GM23248 (cell line): Measurements from ENCODE around the gene GULP1. TPM values are rescaled to one million over a fixed set of nuclear protein-coding genes. Genes with fewer than 3 reads are reported as not detected.
A peak's percentile ranks its signal among the peaks of the same experiment; 100 is the strongest.

Experiments used
- DNase-seq: peaks from one replicate; pipeline ENCODE4 v3.0.0-alpha.2; 2015
- H2AFZ ChIP-seq: fragments of 200-600 bp; sonication (generic); 2 replicates; pipeline ENCODE4 v1.6.1; 2016; ENCODE audit warnings: antibody characterized with exemption
- H3F3A ChIP-seq: fragments of 200-600 bp; sonication (generic); 2 replicates; pipeline ENCODE4 v1.6.1; 2016; ENCODE audit warnings: mild to moderate bottlenecking, antibody characterized with exemption, mixed run types; ENCODE audit not compliant: insufficient read depth
- H3K27ac ChIP-seq: fragments of 200-600 bp; sonication (generic); 2 replicates; pipeline ENCODE4 v1.5.1; 2016; ENCODE audit warnings: mild to moderate bottlenecking
- H3K27me3 ChIP-seq: fragments of 200-600 bp; sonication (generic); replicated peaks from 2 replicates; pipeline ENCODE4 v1.6.1; 2016; ENCODE audit warnings: mild to moderate bottlenecking; ENCODE audit not compliant: insufficient read depth
- H3K36me3 ChIP-seq: fragments of 200-600 bp; sonication (generic); 2 replicates; pipeline ENCODE4 v1.6.1; 2016; ENCODE audit warnings: low read depth, mild to moderate bottlenecking
- H3K4me1 ChIP-seq: fragments of 200-600 bp; sonication (generic); 2 replicates; pipeline ENCODE4 v1.6.1; 2016; ENCODE audit warnings: mild to moderate bottlenecking; ENCODE audit not compliant: insufficient read depth
- H3K4me2 ChIP-seq: fragments of 200-600 bp; sonication (generic); one replicate; pipeline ENCODE4 v1.6.1; 2016; ENCODE audit warnings: mild to moderate bottlenecking; ENCODE audit not compliant: unreplicated experiment
- H3K4me3 ChIP-seq: fragments of 200-600 bp; sonication (generic); 2 replicates; pipeline ENCODE4 v1.5.1; 2016; ENCODE audit warnings: mild to moderate bottlenecking
- H3K79me2 ChIP-seq: fragments of 200-600 bp; sonication (generic); 2 replicates; pipeline ENCODE4 v1.6.1; 2016; ENCODE audit warnings: mild to moderate bottlenecking; ENCODE audit not compliant: insufficient read depth
- H3K9ac ChIP-seq: fragments of 200-600 bp; sonication (generic); 2 replicates; pipeline ENCODE4 v1.6.1; 2016; ENCODE audit warnings: mild to moderate bottlenecking
- H3K9me2 ChIP-seq: fragments of 200-600 bp; sonication (generic); 2 replicates; pipeline ENCODE4 v1.6.1; 2016; ENCODE audit warnings: mixed run types, mild to moderate bottlenecking, moderate library complexity; ENCODE audit not compliant: insufficient read depth
- H3K9me3 ChIP-seq: fragments of 200-600 bp; sonication (generic); one replicate; pipeline ENCODE4 v1.6.1; 2017; ENCODE audit warnings: low read depth
- H4K20me1 ChIP-seq: fragments of 200-600 bp; sonication (generic); 2 replicates; pipeline ENCODE4 v1.6.0; 2016; ENCODE audit not compliant: insufficient read depth
- EZH2 ChIP-seq: fragments of 200-600 bp; sonication (generic); IDR thresholded peaks from 2 replicates; pipeline ENCODE4 v1.6.1; 2018; ENCODE audit warnings: antibody characterized with exemption, mild to moderate bottlenecking; ENCODE audit not compliant: insufficient read depth, poor library complexity, severe bottlenecking
- EZH2phosphoT487 ChIP-seq: fragments of 200-600 bp; sonication (generic); IDR thresholded peaks from 2 replicates; pipeline ENCODE4 v1.6.1; 2018; ENCODE audit warnings: antibody characterized with exemption, moderate library complexity, mild to moderate bottlenecking, low read depth; ENCODE audit not compliant: insufficient read depth
- whole genome bisulfite sequencing, 2 experiments: methylation state at CpG; one replicate each; pipeline ENCODE4 v1.1.6; 2015 to 2017; ENCODE audit warnings: low lambda C conversion rate in 2 of 2, low coverage in 1 of 2; ENCODE audit errors: missing lambda C conversion rate in 2 of 2; 5-methylcytosine and 5-hydroxymethylcytosine counted together
- in situ Hi-C: fragments of 300-500 bp; cut with MboI; formaldehyde crosslinking; loops from 2 replicates; pipeline ENCODE4 v1.15.0; 2020
- polyA plus RNA-seq: library from polyadenylated mRNA; unstranded; fragments of >200 nt; fragmentation: Nextera tagmentation; extraction: Ambion mirVana; gene quantifications from 2 replicates; pipeline ENCODE4 v1.2.1, GENCODE V29; 2016
- total RNA-seq: library from RNA; depleted of rRNA; stranded (reverse); fragments of >200 nt; shearing (Covaris generic); gene quantifications from 2 replicates; pipeline ENCODE4 v1.2.3, GENCODE V29; 2014

The GULP1 gene
- total and polyA plus RNA-seq, 2 experiments from 2014 or later = 6.1 to 11.9 TPM

GRCh38 chr2:188322569-188323551, 31.2 kb downstream of the GULP1 start:
- peaks cover 9% of the 10 kb centered on the region; the same call in 1 of the 2 replicates for H3F3A ChIP-seq
- H3K4me2 ChIP-seq = peak overlapping the region; percentile 34

GRCh38 chr2:188324067-188324466, 32.4 kb downstream of the GULP1 start:
- H3K4me2 ChIP-seq = no peak overlapping the region
- no peaks in the 10 kb centered on the region for H3K79me2 ChIP-seq
- H3K36me3 ChIP-seq = no peaks in the 10 kb centered on the region
- TF ChIP-seq EZH2phosphoT487 (no peak), EZH2 (no peak)
- peak; percentile 9 for DNase-seq
- H3K9me2 ChIP-seq = no peaks in the 10 kb centered on the region
- H3K27me3 ChIP-seq = no peaks in the 10 kb centered on the region
- no peak overlapping the region for H3K4me3 ChIP-seq
- no peak overlapping the region for H2AFZ ChIP-seq
- no peak overlapping the region for H3K9ac ChIP-seq
- peaks cover 20% of the 10 kb centered on the region for H3K4me1 ChIP-seq
- no peak overlapping the region for H3K27ac ChIP-seq
- no peaks in the 10 kb centered on the region for H4K20me1 ChIP-seq
- in situ Hi-C loops = no loop called here
- H3K9me3 ChIP-seq = no peaks in the 10 kb centered on the region
- peaks cover 9% of the 10 kb centered on the region; the same call in 1 of the 2 replicates for H3F3A ChIP-seq

More at GRCh38 chr2:188322569-188323551, 31.2 kb downstream of the GULP1 start:
- Histone ChIP-seq H3K9me2 (no peaks in the 10 kb centered on the region), H4K20me1 (no peaks in the 10 kb centered on the region), H3K27ac (no peak overlapping the region), H3K79me2 (no peaks in the 10 kb centered on the region), H3K4me3 (no peak overlapping the region), H2AFZ (no peak overlapping the region), H3K27me3 (no peaks in the 10 kb centered on the region), H3K9ac (no peak overlapping the region), H3K4me1 (peaks cover 20% of the 10 kb centered on the region), H3K9me3 (no peaks in the 10 kb centered on the region), H3K36me3 (no peaks in the 10 kb centered on the region)
- 54 to 72% methylated on average over 6 of the region's 6 CpGs for WGBS, 2 experiments
- in situ Hi-C loops = no loop called here
- TF ChIP-seq EZH2 (no peak), EZH2phosphoT487 (no peak)
- peak; percentile 44 for DNase-seq

DNA sequence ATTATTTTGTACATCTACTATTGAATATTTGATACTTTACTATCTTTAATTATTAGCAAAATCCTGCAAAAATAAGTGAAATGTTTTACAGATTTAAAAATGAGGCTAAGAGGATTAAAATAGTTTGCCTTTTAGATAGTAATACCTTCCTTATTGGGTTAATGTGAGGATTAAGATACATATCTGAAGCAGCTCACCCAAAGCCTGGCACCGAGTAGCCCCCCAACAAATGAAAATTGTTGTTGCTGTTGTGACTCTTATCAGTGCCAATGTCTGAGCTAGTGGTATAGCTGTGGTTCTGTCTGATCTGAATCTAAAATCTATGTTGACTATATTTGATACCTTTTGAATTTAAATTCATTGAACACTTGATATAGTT, 34.6 kb downstream of the GULP1 start:
- H3K9me3 ChIP-seq = no peaks in the 10 kb centered on the region
- no peaks in the 10 kb centered on the region for H3K79me2 ChIP-seq
- peaks cover 9% of the 10 kb centered on the region; the same call in 1 of the 2 replicates for H3F3A ChIP-seq
- no peak overlapping the region for H3K9ac ChIP-seq
- 78 to 82% methylated on average over 1 of the region's 1 CpG for WGBS, 2 experiments
- H3K4me1 ChIP-seq = peaks cover 20% of the 10 kb centered on the region
- no peak for DNase-seq
- H3K27me3 ChIP-seq = no peaks in the 10 kb centered on the region
- no peak overlapping the region for H2AFZ ChIP-seq
- no peak overlapping the region for H3K4me2 ChIP-seq
- no peak for TF ChIP-seq EZH2
- TF ChIP-seq EZH2phosphoT487 = no peak
- no peaks in the 10 kb centered on the region for H3K36me3 ChIP-seq
- in situ Hi-C loops = no loop called here
- H3K27ac ChIP-seq = no peak overlapping the region
- H3K4me3 ChIP-seq = no peak overlapping the region
- H3K9me2 ChIP-seq = no peaks in the 10 kb centered on the region
- H4K20me1 ChIP-seq = no peaks in the 10 kb centered on the region

DNA sequence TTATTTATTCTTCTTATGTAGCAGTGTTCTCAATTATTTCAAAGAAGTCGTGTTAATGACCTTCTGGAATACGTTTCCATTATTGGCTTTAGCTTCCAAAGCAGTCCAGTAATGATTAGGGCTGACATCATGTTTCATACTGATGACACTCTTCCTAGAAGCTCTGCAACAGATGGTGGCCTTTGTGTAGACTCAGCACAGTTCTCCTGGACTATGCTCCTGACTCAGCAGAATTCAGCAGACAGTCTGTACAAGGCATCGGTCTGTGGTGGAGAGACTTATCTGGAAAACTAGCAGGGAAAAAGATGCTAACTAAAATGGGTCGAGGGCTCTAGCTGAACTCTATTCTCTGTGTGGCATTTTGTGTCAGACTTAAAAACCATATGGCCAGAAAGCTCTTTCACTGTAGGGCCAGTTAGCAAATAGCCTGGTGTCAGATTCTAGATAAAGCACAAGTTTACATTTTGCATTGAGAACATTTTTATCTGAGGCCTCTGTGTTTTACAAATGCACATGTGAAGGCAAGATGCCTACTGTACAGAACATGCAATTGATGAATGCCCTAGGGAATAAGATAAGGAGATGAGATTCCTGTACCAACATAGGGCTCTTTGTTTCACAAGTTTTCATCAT, 35.1 kb downstream of the GULP1 start:
- H3K27ac ChIP-seq = no peak overlapping the region
- no peak for DNase-seq
- H3K9ac ChIP-seq = no peak overlapping the region
- no peak overlapping the region for H3K4me3 ChIP-seq
- H3K9me2 ChIP-seq = no peaks in the 10 kb centered on the region
- H3K79me2 ChIP-seq = no peaks in the 10 kb centered on the region
- H3K4me1 ChIP-seq = peaks cover 20% of the 10 kb centered on the region
- WGBS, 2 experiments = 83 to 87% methylated on average over 4 of the region's 4 CpGs
- H3K9me3 ChIP-seq = no peaks in the 10 kb centered on the region
- in situ Hi-C loops = no loop called here
- H3K36me3 ChIP-seq = no peaks in the 10 kb centered on the region
- H3F3A ChIP-seq = peaks cover 9% of the 10 kb centered on the region; the same call in 1 of the 2 replicates
- no peak for TF ChIP-seq EZH2
- no peak for TF ChIP-seq EZH2phosphoT487
- H2AFZ ChIP-seq = no peak overlapping the region
- H4K20me1 ChIP-seq = no peaks in the 10 kb centered on the region
- no peaks in the 10 kb centered on the region for H3K27me3 ChIP-seq
- H3K4me2 ChIP-seq = no peak overlapping the region
